ENCODE results near the gene MYRIP. TPM values are rescaled to one million over a fixed set of nuclear protein-coding genes. Genes with fewer than 3 reads are reported as not detected.

MYRIP gene
- total RNA-seq, 1 experiment from 2014 or later: not detected

GRCh38 chr3:39810647-39811161 is 1.3 kb downstream of the MYRIP start:
- no peak overlapping the region for H3K4me2 ChIP-seq (ENCODE audit: low read length)
- intact Hi-C loops (cut with micrococcal nuclease): no loop called here

GRCh38 chr3:39811561-39811960 is 2.2 kb downstream of the MYRIP start:
- no peak for DNase-seq
- H3K36me3 ChIP-seq (ENCODE audit: low read depth, low read length): no peaks in the 10 kb centered on the region
- peaks cover 49% of the 10 kb centered on the region for H3K27me3 ChIP-seq (ENCODE audit: low read length)
- H3K4me3 ChIP-seq (ENCODE audit: low read length): no peak overlapping the region
- intact Hi-C loops (cut with micrococcal nuclease): no loop called here
- H3K9me3 ChIP-seq (ENCODE audit: low read length): no peaks in the 10 kb centered on the region
- no peaks in the 10 kb centered on the region for H3K79me2 ChIP-seq (ENCODE audit: low read length)
- H2AFZ ChIP-seq (ENCODE audit: low read length): no peak overlapping the region
- no peaks in the 10 kb centered on the region for H3F3A ChIP-seq (ENCODE audit: low read length, unreplicated experiment)
- no peak overlapping the region for H3K9ac ChIP-seq (ENCODE audit: low read length)
- H3K4me2 ChIP-seq (ENCODE audit: low read length): no peak overlapping the region
- BruUV-seq (replicated peaks): no TSS peak
- TF ChIP-seq, protein P1, sequence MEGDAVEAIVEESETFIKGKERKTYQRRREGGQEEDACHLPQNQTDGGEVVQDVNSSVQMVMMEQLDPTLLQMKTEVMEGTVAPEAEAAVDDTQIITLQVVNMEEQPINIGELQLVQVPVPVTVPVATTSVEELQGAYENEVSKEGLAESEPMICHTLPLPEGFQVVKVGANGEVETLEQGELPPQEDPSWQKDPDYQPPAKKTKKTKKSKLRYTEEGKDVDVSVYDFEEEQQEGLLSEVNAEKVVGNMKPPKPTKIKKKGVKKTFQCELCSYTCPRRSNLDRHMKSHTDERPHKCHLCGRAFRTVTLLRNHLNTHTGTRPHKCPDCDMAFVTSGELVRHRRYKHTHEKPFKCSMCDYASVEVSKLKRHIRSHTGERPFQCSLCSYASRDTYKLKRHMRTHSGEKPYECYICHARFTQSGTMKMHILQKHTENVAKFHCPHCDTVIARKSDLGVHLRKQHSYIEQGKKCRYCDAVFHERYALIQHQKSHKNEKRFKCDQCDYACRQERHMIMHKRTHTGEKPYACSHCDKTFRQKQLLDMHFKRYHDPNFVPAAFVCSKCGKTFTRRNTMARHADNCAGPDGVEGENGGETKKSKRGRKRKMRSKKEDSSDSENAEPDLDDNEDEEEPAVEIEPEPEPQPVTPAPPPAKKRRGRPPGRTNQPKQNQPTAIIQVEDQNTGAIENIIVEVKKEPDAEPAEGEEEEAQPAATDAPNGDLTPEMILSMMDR (conservative IDR thresholded peaks at IDR 0.05; ENCODE audit: low read depth, low read length): no peak
- TF ChIP-seq EZH2 (IDR thresholded peaks at IDR 0.05; ENCODE audit: low read length, unreplicated experiment) (no peak), EZH2phosphoT487 (IDR thresholded peaks at IDR 0.05; ENCODE audit: borderline replicate concordance, low read length) (no peak)
- no peak overlapping the region for H3K27ac ChIP-seq (ENCODE audit: low read length)
- no peaks in the 10 kb centered on the region for H3K9me2 ChIP-seq (replicated peaks; ENCODE audit: low read length)
- H4K20me1 ChIP-seq (ENCODE audit: low read length): no peaks in the 10 kb centered on the region
- no peaks in the 10 kb centered on the region for H3K4me1 ChIP-seq (ENCODE audit: insufficient read depth, low read length)
- ChIA-PET POLR2A (ENCODE audit: unreplicated experiment) (no interaction called here), CTCF (no interaction called here)
- no peak for ATAC-seq

More at GRCh38 chr3:39810647-39811161, 1.3 kb downstream of the MYRIP start:
- no peaks in the 10 kb centered on the region for H4K20me1 ChIP-seq (ENCODE audit: low read length)
- no peak overlapping the region for H3K27ac ChIP-seq (ENCODE audit: low read length)
- no peak for TF ChIP-seq EZH2phosphoT487 (IDR thresholded peaks at IDR 0.05; ENCODE audit: borderline replicate concordance, low read length)
- TF ChIP-seq, protein P1 (conservative IDR thresholded peaks at IDR 0.05; ENCODE audit: low read depth, low read length): no peak
- no peak for TF ChIP-seq EZH2 (IDR thresholded peaks at IDR 0.05; ENCODE audit: low read length, unreplicated experiment)
- no peaks in the 10 kb centered on the region for H3K36me3 ChIP-seq (ENCODE audit: low read depth, low read length)
- no peaks in the 10 kb centered on the region for H3K79me2 ChIP-seq (ENCODE audit: low read length)
- no peaks in the 10 kb centered on the region for H3K4me1 ChIP-seq (ENCODE audit: insufficient read depth, low read length)
- no peaks in the 10 kb centered on the region for H3K9me3 ChIP-seq (ENCODE audit: low read length)
- H3K4me3 ChIP-seq (ENCODE audit: low read length): no peak overlapping the region
- no TSS peak for BruUV-seq (replicated peaks)
- CTCF ChIA-PET: no interaction called here
- H2AFZ ChIP-seq (ENCODE audit: low read length): no peak overlapping the region
- H3K27me3 ChIP-seq (ENCODE audit: low read length): peaks cover 51% of the 10 kb centered on the region
- POLR2A ChIA-PET (ENCODE audit: unreplicated experiment): no interaction called here
- no peaks in the 10 kb centered on the region for H3F3A ChIP-seq (ENCODE audit: low read length, unreplicated experiment)
- H3K9ac ChIP-seq (ENCODE audit: low read length): no peak overlapping the region
- H3K9me2 ChIP-seq (replicated peaks; ENCODE audit: low read length): no peaks in the 10 kb centered on the region
- DNase-seq: no peak
- no peak for ATAC-seq

DNA sequence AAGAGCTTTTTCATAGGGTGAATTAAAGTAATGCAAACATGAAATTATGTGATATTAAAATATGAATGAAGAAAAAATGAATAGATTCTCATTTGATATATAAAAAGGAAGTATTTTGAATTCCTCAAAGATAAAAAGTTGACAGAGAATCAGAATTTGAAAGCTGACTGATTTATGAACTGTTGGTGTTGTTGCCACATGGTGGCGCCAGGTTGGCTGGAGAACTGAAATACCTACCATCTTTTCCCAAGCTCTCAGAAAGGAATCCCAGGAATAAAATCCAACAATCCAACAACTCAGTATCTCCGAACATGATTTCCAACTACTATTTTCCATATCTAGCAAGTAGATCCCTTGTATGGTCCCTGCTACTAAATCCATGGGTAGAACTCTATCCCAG is 3.1 kb downstream of the MYRIP start:
- ChIA-PET POLR2A (ENCODE audit: unreplicated experiment) (no interaction called here), CTCF (interaction anchor here (0.7 kb wide), 1 partner anchor 46 kb away, joined by 3 read pairs; no protein-coding TSS in a partner anchor)
- Histone ChIP-seq H3K4me1 (ENCODE audit: insufficient read depth, low read length) (no peaks in the 10 kb centered on the region), H2AFZ (ENCODE audit: low read length) (no peak overlapping the region), H3K27ac (ENCODE audit: low read length) (no peak overlapping the region), H3K9me3 (ENCODE audit: low read length) (no peaks in the 10 kb centered on the region), H3F3A (ENCODE audit: low read length, unreplicated experiment) (no peaks in the 10 kb centered on the region), H3K4me3 (ENCODE audit: low read length) (no peak overlapping the region), H3K9ac (ENCODE audit: low read length) (no peak overlapping the region), H4K20me1 (ENCODE audit: low read length) (no peaks in the 10 kb centered on the region), H3K27me3 (ENCODE audit: low read length) (peaks cover 41% of the 10 kb centered on the region), H3K9me2 (replicated peaks; ENCODE audit: low read length) (no peaks in the 10 kb centered on the region), H3K4me2 (ENCODE audit: low read length) (no peak overlapping the region), H3K79me2 (ENCODE audit: low read length) (no peaks in the 10 kb centered on the region), H3K36me3 (ENCODE audit: low read depth, low read length) (no peaks in the 10 kb centered on the region)
- DNase-seq (no peak), ATAC-seq (no peak)
- BruUV-seq (replicated peaks): no TSS peak
- TF ChIP-seq, protein P1 (conservative IDR thresholded peaks at IDR 0.05; ENCODE audit: low read depth, low read length): peak; percentile 61
- no peak for TF ChIP-seq EZH2 (IDR thresholded peaks at IDR 0.05; ENCODE audit: low read length, unreplicated experiment)
- no peak for TF ChIP-seq EZH2phosphoT487 (IDR thresholded peaks at IDR 0.05; ENCODE audit: borderline replicate concordance, low read length)
- intact Hi-C loops (cut with micrococcal nuclease): no loop called here
